ENCODE data around the gene TNFRSF1A. TPM values are rescaled to one million over a fixed set of nuclear protein-coding genes. Genes with fewer than 3 reads are reported as not detected.

TNFRSF1A gene
- polyA plus RNA-seq, 1 donor from 2014 or later, result 4.5 TPM

DNA sequence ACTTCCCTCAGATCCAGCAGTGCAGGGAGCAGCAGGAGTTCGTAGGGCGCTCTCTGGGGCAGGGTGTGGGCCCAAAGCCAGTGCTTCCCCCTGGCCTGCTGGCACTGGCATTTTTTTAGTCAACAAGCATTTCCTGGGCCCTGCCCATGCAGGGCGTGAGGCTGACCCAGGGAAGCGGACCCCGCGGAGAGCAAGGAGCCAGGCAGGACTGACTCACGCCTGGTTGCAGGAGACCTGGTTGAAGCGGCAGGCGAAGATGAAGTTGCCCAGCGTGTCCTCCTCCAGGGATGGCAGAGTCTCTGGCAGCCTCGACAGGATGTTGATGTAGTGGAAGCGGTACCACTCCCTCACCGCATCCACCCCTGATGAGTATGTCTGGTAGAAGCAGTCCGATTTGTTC, 20.0 kb upstream of the TNFRSF1A start:
- Histone ChIP-seq H3K9me3 (ENCODE audit: low read length) (no peaks in the 10 kb centered on the region), H4K20me1 (ENCODE audit: insufficient read depth) (no peaks in the 10 kb centered on the region), H3K9ac (ENCODE audit: low read length) (no peak overlapping the region), H3F3A (ENCODE audit: insufficient read depth, low read length, poor library complexity, severe bottlenecking) (no peaks in the 10 kb centered on the region), H3K36me3 (ENCODE audit: insufficient read depth, low read length) (no peaks in the 10 kb centered on the region), H3K79me2 (replicated peaks; ENCODE audit: insufficient read depth, low read length) (no peaks in the 10 kb centered on the region), H3K27me3 (ENCODE audit: insufficient read depth, low read depth, low read length) (no peaks in the 10 kb centered on the region), H3K4me3 (ENCODE audit: low read length) (no peak overlapping the region), H3K27ac (ENCODE audit: low read length) (no peak overlapping the region), H3K9me2 (ENCODE audit: insufficient read depth, low read length) (no peaks in the 10 kb centered on the region), H3K4me2 (ENCODE audit: low read length) (no peak overlapping the region), H2AFZ (ENCODE audit: low read depth, low read length) (no peak overlapping the region)
- TF ChIP-seq, protein P1, sequence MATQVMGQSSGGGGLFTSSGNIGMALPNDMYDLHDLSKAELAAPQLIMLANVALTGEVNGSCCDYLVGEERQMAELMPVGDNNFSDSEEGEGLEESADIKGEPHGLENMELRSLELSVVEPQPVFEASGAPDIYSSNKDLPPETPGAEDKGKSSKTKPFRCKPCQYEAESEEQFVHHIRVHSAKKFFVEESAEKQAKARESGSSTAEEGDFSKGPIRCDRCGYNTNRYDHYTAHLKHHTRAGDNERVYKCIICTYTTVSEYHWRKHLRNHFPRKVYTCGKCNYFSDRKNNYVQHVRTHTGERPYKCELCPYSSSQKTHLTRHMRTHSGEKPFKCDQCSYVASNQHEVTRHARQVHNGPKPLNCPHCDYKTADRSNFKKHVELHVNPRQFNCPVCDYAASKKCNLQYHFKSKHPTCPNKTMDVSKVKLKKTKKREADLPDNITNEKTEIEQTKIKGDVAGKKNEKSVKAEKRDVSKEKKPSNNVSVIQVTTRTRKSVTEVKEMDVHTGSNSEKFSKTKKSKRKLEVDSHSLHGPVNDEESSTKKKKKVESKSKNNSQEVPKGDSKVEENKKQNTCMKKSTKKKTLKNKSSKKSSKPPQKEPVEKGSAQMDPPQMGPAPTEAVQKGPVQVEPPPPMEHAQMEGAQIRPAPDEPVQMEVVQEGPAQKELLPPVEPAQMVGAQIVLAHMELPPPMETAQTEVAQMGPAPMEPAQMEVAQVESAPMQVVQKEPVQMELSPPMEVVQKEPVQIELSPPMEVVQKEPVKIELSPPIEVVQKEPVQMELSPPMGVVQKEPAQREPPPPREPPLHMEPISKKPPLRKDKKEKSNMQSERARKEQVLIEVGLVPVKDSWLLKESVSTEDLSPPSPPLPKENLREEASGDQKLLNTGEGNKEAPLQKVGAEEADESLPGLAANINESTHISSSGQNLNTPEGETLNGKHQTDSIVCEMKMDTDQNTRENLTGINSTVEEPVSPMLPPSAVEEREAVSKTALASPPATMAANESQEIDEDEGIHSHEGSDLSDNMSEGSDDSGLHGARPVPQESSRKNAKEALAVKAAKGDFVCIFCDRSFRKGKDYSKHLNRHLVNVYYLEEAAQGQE (IDR thresholded peaks at IDR 0.05; ENCODE audit: borderline replicate concordance), result no peak
- TF ChIP-seq EP300 (conservative IDR thresholded peaks at IDR 0.05; ENCODE audit: poor library complexity, severe bottlenecking) (no peak), MXI1 (conservative IDR thresholded peaks at IDR 0.05; ENCODE audit: poor library complexity, severe bottlenecking) (no peak), TAF1 (IDR thresholded peaks at IDR 0.05; ENCODE audit: low read depth) (no peak), RAD21 (conservative IDR thresholded peaks at IDR 0.05) (no peak), EZH2 (IDR thresholded peaks at IDR 0.05; ENCODE audit: borderline replicate concordance, insufficient read depth, low read length, poor library complexity, severe bottlenecking) (no peak), SMC3 (conservative IDR thresholded peaks at IDR 0.05; ENCODE audit: poor library complexity) (no peak), POLR2AphosphoS5 (IDR thresholded peaks at IDR 0.05) (no peak)
- TF ChIP-seq, protein P2, sequence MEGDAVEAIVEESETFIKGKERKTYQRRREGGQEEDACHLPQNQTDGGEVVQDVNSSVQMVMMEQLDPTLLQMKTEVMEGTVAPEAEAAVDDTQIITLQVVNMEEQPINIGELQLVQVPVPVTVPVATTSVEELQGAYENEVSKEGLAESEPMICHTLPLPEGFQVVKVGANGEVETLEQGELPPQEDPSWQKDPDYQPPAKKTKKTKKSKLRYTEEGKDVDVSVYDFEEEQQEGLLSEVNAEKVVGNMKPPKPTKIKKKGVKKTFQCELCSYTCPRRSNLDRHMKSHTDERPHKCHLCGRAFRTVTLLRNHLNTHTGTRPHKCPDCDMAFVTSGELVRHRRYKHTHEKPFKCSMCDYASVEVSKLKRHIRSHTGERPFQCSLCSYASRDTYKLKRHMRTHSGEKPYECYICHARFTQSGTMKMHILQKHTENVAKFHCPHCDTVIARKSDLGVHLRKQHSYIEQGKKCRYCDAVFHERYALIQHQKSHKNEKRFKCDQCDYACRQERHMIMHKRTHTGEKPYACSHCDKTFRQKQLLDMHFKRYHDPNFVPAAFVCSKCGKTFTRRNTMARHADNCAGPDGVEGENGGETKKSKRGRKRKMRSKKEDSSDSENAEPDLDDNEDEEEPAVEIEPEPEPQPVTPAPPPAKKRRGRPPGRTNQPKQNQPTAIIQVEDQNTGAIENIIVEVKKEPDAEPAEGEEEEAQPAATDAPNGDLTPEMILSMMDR (IDR thresholded peaks at IDR 0.05; ENCODE audit: poor library complexity, severe bottlenecking), result no peak

DNA sequence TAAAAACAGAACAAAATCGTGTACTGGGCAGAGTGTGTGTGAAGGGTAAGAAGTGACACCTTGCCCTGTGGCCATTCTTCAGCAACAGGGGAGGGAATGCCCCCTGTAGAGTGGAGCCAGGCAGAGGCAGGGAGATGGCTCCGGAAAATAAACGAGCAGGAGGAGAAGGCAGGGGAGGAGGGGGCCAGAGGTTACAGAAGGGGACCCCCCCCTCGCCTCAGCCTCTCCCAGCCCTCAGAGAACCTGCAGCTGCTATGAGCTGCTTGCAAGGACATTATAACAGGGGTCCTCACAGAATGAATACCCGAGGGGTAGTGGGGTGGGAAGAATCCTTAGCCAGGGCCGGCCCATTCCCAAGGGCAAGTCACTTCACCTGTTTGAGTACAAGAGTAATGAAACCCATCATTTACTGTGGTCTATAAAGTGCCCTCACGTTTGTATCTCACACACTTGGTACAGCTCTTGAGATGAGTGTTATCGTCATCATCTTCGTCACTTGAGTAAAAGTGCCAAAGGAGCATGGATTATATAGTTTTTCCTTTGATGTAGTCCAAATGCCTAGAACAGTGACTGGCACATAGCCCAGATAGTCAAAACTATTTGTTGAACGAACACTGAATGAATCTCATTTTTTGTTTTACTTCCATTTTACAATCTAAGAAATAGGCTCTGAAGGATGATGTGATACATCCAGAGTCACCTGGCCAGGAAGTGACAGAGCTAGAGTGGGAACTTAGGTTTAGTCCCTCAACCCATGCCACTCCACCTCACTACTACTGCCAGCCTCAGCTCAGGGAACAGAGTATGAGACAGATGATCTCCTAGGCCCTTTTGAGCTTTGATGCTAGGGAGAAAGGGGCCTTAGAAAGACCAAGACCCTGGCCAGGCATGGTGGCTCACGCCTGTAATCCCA, 19.0 kb upstream of the TNFRSF1A start:
- H3K79me2 ChIP-seq (replicated peaks; ENCODE audit: insufficient read depth, low read length), result no peaks in the 10 kb centered on the region
- H3F3A ChIP-seq (ENCODE audit: insufficient read depth, low read length, poor library complexity, severe bottlenecking), result no peaks in the 10 kb centered on the region
- no peak overlapping the region for H3K9ac ChIP-seq (ENCODE audit: low read length)
- H3K27ac ChIP-seq (ENCODE audit: low read length), result no peak overlapping the region
- H3K9me2 ChIP-seq (ENCODE audit: insufficient read depth, low read length), result no peaks in the 10 kb centered on the region
- H2AFZ ChIP-seq (ENCODE audit: low read depth, low read length), result no peak overlapping the region
- TF ChIP-seq, protein P1 (IDR thresholded peaks at IDR 0.05; ENCODE audit: borderline replicate concordance), result no peak
- no peak for TF ChIP-seq MXI1 (conservative IDR thresholded peaks at IDR 0.05; ENCODE audit: poor library complexity, severe bottlenecking)
- TF ChIP-seq, protein P2 (IDR thresholded peaks at IDR 0.05; ENCODE audit: poor library complexity, severe bottlenecking), result no peak
- TF ChIP-seq RAD21 (conservative IDR thresholded peaks at IDR 0.05), result no peak
- no peak for TF ChIP-seq SMC3 (conservative IDR thresholded peaks at IDR 0.05; ENCODE audit: poor library complexity)
- TF ChIP-seq EZH2 (IDR thresholded peaks at IDR 0.05; ENCODE audit: borderline replicate concordance, insufficient read depth, low read length, poor library complexity, severe bottlenecking), result no peak
- TF ChIP-seq TAF1 (IDR thresholded peaks at IDR 0.05; ENCODE audit: low read depth), result no peak
- no peak for TF ChIP-seq EP300 (conservative IDR thresholded peaks at IDR 0.05; ENCODE audit: poor library complexity, severe bottlenecking)
- TF ChIP-seq POLR2AphosphoS5 (IDR thresholded peaks at IDR 0.05), result no peak
- no peak overlapping the region for H3K4me3 ChIP-seq (ENCODE audit: low read length)
- H3K9me3 ChIP-seq (ENCODE audit: low read length), result no peaks in the 10 kb centered on the region
- no peaks in the 10 kb centered on the region for H4K20me1 ChIP-seq (ENCODE audit: insufficient read depth)
- no peaks in the 10 kb centered on the region for H3K27me3 ChIP-seq (ENCODE audit: insufficient read depth, low read depth, low read length)
- no peaks in the 10 kb centered on the region for H3K36me3 ChIP-seq (ENCODE audit: insufficient read depth, low read length)
- no peak overlapping the region for H3K4me2 ChIP-seq (ENCODE audit: low read length)
